SH-SY5Y (cell line): Measurements from ENCODE around the gene COCH.

ENCODE experiments used
- GATA2 ChIP-seq: IDR thresholded peaks from 2 replicates; pipeline ENCODE4 v1.6.1; 2011; ENCODE audit warnings: mild to moderate bottlenecking, low read depth, low read length
- GATA3 ChIP-seq: IDR thresholded peaks from 2 replicates; pipeline ENCODE4 v1.6.1; 2011; ENCODE audit warnings: low read depth, mild to moderate bottlenecking, low read length, moderate library complexity

DNA sequence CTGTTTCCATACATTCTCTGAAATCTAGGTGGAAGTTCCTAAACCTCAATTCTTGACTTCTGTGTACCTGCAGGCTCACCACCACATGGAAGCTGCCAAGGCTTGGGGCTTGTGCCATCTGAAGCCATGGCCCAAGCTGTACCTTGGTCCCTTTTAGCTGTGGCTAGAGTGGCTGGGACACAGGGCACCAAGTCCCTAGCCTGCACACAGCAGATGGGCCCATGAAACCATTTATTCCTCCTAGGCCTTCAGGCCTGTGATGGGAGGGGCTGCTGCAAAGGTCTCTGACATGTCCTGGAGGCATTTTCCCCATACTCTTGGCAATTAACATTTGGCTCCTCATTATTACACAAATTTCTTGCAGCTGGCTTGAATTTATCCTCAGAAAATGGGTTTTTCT, 40.0 kb upstream of the COCH start:
- TF ChIP-seq GATA3 (no peak), GATA2 (no peak)
